ENCODE measurements around the gene DES.

Gene DES

DNA sequence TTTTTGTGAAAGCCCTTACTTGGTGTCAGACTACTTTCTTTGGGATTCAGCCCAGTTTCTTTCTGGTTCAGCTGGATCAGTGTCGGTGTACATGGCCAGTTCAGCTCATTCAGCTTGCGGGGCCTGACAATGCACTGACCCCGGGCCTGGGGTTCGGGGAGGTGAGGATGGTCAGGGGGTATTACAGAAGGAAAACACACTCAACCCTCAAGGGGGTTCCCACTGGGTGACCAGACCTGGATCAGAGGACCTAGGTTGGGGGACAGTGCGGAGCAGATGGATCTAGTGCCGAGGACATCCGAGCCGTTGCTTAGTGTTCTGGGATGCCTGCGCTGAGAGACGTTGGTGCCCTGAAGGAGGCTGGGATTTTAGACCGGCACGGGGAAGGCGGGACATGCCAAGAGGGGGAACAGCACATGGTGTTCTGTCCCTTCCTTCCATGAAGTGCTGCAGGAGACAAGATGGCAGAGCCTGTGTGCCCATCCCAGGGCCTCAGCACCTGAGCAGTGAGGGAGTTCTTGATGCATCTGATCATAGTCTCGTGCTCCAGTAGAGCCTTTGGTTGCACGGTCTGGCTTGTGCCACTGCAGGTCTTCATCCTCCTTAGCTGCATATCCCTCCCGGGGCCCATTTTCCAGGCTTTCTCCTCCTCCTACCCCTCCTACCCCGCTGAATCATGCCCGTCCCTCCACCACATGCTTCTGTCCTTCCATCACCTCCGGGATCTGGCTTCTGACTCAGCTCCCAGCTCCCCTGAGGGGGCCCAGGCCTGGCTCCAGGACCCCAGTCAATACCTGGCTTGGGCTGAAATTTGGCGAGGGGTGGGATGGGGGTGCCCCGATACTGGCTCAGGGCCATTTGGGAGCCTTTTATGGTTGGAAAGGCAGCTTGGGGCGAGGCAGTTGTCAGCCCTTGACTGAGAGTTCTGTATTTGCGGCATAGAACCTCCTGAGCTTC, 34.5 kb downstream of the DES start:
- no peaks in the 10 kb centered on the region for H3K9me3 Mint-ChIP-seq
- no peaks in the 10 kb centered on the region for H3K36me3 Mint-ChIP-seq (ENCODE audit: low read depth)
- H3K27ac Mint-ChIP-seq = no peak overlapping the region
- peaks cover 6% of the 10 kb centered on the region for H3K4me1 Mint-ChIP-seq (ENCODE audit: low read depth)
- peaks cover 53% of the 10 kb centered on the region for H3K27me3 Mint-ChIP-seq
- intact Hi-C loops (cut with micrococcal nuclease) = no loop called here
- H3K4me3 Mint-ChIP-seq = no peak overlapping the region

DNA sequence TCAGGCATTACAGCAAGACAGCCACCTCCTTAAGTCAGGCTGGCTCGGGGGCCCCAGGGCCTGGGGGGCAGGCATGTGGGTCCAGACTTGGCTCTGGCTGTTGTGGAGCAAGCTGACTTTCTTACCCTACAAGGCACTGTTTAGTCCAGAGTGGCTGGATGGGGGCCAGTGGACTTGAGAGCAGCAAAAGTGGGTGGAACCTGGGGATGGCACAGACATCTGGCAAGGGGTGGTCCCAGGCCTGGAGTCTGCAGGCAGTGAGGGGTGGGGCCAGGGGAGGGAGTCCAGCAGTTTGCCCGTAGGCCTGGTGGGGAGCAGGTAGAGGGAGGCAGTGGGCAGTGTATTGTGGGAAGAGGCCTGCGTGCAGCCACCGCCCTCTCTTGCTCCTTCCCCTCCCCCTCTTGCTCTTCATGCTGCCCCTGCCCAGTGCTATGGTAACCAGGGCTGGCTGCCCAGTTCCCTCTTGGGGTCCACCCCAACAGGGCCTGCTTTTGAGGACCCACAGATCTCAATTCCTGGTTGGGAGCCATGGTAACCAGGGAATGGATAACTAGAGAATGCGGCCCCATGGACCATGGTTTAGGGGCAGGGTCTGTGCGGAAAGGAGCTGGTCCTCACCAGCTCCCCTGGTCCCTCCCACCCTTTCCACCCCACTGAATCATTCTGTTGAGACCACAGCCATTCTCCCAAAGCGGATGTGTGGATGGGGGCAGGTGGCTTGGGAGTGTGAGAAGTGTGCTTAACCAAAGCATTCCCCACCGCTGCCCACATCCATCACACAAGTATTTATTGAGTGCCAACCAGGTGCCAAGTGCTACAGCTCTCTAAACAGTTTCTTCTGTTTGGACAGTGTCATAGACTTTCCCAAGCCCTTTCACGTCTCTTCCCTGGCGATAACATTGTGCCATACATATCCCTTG, 35.8 kb downstream of the DES start:
- Mint-ChIP-seq H3K36me3 (ENCODE audit: low read depth) (no peaks in the 10 kb centered on the region), H3K4me3 (no peak overlapping the region), H3K27ac (no peak overlapping the region), H3K27me3 (peaks cover 46% of the 10 kb centered on the region), H3K9me3 (no peaks in the 10 kb centered on the region), H3K4me1 (ENCODE audit: low read depth) (peaks cover 10% of the 10 kb centered on the region)
- intact Hi-C loops (cut with micrococcal nuclease) = no loop called here

DNA sequence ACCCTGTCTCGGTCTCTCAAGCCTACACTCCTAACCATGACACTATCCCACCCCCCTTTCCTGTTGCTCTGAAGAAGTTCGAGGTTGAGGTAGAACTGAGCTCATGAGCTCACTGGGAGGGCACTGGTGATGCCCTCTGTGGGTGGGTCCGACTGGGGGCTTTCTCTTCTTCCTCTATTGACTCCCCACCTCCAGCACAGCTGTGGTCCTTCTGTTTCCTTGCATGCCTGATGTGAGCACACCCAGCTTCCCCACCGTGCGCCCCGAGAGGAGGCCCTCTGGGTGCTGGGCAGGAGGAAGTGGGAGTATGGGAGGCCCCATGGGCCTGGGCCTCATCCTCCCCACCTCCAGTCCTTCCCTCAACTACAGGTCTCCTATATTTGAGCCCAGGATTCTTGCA, 37.4 kb downstream of the DES start:
- Mint-ChIP-seq H3K9me3 (no peaks in the 10 kb centered on the region), H3K4me3 (no peak overlapping the region), H3K4me1 (ENCODE audit: low read depth) (peaks cover 10% of the 10 kb centered on the region), H3K27me3 (peaks cover 33% of the 10 kb centered on the region), H3K27ac (no peak overlapping the region), H3K36me3 (ENCODE audit: low read depth) (no peaks in the 10 kb centered on the region)
- intact Hi-C loops (cut with micrococcal nuclease) = no loop called here

DNA sequence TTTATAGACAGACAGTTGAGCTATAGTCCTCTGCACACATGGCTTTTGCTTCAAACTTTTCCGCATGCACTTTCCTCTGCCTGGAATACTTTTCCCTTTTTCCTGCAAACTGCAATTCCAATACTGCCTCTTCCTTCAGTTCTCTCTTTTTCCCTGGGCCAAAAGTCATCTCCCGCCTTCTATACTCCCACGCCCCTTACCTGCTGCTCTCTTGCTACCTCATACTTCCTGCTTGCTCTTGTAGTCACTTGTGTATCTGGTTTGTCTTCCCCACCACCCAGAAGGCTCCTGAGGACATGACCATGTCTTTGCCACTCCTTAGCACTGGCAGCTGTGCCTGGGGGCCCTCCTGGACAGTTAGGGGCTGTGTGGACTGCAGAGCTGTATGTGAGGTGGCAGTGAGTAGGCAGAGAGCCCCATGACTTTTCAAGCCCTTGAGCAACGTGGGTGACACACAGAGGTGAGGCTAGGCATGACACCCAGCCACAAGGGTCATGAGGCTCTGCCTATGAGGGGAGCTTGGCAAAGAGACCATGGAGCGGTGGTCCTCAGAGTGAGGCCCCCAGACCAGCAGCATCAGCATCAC, 39.7 kb downstream of the DES start:
- H3K9me3 Mint-ChIP-seq = no peaks in the 10 kb centered on the region
- intact Hi-C loops (cut with micrococcal nuclease) = no loop called here
- H3K4me3 Mint-ChIP-seq = no peak overlapping the region
- H3K4me1 Mint-ChIP-seq (ENCODE audit: low read depth) = peaks cover 10% of the 10 kb centered on the region
- peaks cover 13% of the 10 kb centered on the region for H3K27me3 Mint-ChIP-seq
- no peaks in the 10 kb centered on the region for H3K36me3 Mint-ChIP-seq (ENCODE audit: low read depth)
- H3K27ac Mint-ChIP-seq = no peak overlapping the region

DNA sequence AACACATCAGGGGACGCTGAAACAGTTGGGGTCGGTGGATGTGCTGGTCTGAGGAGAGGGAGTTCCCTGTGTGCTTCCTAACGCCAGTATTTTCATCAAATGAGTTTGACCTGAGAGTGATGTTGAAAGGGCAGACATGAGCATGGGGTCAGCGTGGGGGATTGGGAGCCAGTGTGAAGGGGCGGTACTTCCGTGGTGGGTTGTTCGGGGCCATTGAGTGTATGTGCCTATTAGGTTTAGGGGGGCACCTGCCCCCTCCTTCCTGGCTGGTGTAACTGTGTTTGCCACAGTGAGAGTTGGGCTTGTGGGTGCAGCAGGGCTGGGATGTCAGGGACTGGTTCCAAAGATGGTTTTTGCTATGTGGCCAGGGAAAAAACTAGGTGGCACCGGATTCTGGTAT, 40.8 kb downstream of the DES start:
- H3K27ac Mint-ChIP-seq = no peak overlapping the region
- H3K9me3 Mint-ChIP-seq = no peaks in the 10 kb centered on the region
- peaks cover 8% of the 10 kb centered on the region for H3K27me3 Mint-ChIP-seq
- no peaks in the 10 kb centered on the region for H3K36me3 Mint-ChIP-seq (ENCODE audit: low read depth)
- intact Hi-C loops (cut with micrococcal nuclease) = loop anchor here (1.0 kb wide), 1 partner anchor 71 kb away; no protein-coding TSS in a partner anchor
- H3K4me1 Mint-ChIP-seq (ENCODE audit: low read depth) = peaks cover 10% of the 10 kb centered on the region
- no peak overlapping the region for H3K4me3 Mint-ChIP-seq

DNA sequence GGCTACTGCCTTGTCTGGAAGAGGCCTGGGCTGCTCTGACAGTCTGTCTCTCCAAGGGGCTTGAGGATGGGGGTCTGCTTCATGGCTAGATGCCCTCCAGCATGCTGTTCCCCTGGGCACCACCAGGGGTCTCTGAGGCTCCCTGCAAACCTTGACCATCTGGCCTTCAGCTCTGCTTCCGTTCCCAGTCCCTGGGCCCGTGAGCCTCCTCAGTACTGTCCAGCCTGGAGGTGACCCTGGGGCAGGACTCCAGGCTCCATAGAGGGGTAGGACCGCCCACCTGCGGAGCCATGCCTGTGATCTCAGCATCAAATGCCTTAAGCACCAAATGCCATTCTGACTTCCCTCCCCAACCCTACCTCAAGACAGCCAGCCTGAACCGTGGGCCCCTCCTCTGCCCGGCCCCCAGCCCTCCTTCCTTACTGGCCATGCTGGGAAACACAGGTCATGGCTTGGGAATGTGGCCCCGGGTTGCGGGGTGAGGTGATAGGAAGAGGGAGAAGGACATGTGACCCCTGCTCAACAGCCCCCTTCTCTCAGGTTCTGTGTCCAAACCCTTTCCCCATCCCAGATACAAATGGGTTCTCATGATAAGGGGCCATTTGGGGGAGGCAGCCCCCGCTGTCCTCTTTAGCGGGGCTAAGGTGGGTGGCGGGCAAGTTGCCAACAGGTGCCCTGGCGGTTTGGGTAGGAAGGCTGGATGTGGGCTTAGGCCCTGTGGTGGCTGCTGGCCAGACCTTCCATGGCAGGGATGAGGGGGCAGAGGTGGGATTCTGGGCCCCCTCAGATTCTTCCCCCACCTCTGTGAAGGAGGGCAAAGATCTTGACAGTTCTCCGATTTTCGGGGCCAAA, 41.5 kb downstream of the DES start:
- peaks cover 8% of the 10 kb centered on the region for H3K27me3 Mint-ChIP-seq
- intact Hi-C loops (cut with micrococcal nuclease) = loop anchor here (1.0 kb wide), 1 partner anchor 71 kb away; no protein-coding TSS in a partner anchor
- peaks cover 10% of the 10 kb centered on the region for H3K4me1 Mint-ChIP-seq (ENCODE audit: low read depth)

DNA sequence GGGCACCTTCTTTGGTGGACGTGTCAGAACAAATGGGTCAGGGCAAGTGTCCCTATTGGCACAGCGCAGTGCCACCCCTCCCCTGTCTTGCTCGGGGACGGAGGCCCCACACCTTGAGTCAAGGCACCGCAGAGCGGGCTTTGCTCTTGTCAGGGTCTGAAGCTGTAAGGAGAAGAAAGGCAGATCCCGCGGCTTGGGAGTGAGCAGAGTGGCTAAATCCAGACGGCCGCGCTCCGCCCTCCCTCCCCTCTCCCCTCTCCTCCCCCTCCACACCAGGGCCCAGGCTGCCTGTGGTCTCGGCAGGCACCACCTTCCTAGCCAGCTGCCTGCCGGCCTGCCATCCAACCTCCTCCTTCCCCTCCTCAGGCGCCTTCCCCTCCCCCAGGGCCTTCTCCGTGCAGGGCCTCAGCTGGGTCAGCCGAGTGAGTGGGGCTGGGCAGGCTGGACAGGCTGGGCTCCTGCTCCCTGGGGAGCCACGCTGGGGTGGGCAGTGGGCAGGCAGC, 42.3 kb downstream of the DES start:
- intact Hi-C loops (cut with micrococcal nuclease) = no loop called here
- H3K4me3 Mint-ChIP-seq = no peak overlapping the region
- H3K4me1 Mint-ChIP-seq (ENCODE audit: low read depth) = peaks cover 8% of the 10 kb centered on the region
- no peak overlapping the region for H3K27ac Mint-ChIP-seq
- no peaks in the 10 kb centered on the region for H3K9me3 Mint-ChIP-seq
- H3K27me3 Mint-ChIP-seq = peaks cover 8% of the 10 kb centered on the region
- no peaks in the 10 kb centered on the region for H3K36me3 Mint-ChIP-seq (ENCODE audit: low read depth)

More for the DNA sequence above, 41.5 kb downstream of the DES start:
- no peak overlapping the region for H3K4me3 Mint-ChIP-seq
- H3K27ac Mint-ChIP-seq = no peak overlapping the region
- no peaks in the 10 kb centered on the region for H3K36me3 Mint-ChIP-seq (ENCODE audit: low read depth)
- no peaks in the 10 kb centered on the region for H3K9me3 Mint-ChIP-seq

DNA sequence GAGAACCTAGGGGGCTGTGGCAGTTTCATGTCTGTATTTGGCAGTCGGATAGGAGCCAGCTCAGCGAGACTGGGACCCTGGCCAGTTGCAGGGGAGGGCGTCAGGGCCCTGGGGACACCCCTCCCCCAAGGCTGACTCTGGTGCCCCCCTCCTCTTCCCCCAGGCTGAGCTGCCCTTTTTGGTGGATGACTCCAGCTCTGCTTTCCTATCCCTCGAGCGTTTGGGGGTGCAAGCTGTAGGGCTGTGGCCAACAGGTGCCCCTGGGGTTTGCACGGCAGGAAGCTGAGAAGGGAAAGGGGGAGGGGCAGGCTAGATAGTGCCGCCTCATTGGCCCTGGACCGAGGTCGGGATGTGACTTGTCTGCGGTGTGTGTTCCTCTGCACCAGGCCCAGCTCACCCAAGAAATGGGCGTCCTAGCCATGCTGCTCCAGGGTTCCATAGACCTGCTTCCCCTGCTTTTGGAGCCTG, 42.9 kb downstream of the DES start:
- no peak overlapping the region for H3K4me3 Mint-ChIP-seq
- H3K4me1 Mint-ChIP-seq (ENCODE audit: low read depth) = peaks cover 4% of the 10 kb centered on the region
- no peaks in the 10 kb centered on the region for H3K9me3 Mint-ChIP-seq
- intact Hi-C loops (cut with micrococcal nuclease) = no loop called here
- H3K27me3 Mint-ChIP-seq = peaks cover 8% of the 10 kb centered on the region
- no peaks in the 10 kb centered on the region for H3K36me3 Mint-ChIP-seq (ENCODE audit: low read depth)
- H3K27ac Mint-ChIP-seq = no peak overlapping the region

DNA sequence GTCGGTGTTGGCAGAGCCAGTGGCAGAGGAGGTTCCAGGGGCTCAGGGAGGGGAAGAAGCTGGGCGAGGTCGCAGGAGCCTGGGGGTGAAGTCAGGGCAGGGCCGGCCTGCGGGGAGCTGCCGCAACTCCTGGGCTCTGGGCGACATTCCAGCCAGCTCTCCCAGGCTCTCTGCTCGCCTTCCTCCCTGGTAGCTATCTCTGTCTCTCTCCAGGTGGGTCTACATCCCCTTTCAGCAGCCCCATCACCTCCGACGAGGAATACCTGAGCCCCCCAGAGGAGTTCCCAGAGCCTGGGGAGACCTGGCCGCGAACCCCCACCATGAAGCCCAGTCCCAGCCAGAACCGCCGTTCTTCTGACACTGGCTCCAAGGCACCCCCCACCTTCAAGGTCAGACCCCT, 43.5 kb downstream of the DES start:
- Mint-ChIP-seq H3K27ac (no peak overlapping the region), H3K36me3 (ENCODE audit: low read depth) (no peaks in the 10 kb centered on the region), H3K4me3 (no peak overlapping the region)

DNA sequence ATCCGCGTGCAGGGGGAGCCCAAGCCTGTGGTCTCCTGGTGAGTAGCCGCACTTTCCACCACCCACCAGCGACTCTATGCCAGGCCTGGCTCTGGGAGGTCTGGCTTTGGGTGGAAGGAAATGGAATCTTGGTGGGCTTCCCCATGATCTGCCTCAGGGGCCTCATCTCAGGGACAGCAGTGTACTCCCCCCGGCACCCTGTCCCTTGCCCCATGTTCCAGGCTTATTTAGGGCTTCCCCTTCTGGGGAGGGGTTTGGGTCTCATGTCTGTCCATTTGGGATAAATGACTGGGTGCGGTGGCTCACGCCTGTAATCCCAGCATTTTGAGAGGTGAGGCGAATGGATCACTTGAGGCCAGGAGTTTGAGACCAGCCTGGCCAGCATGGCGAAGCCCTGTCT, 44.2 kb downstream of the DES start:
- intact Hi-C loops (cut with micrococcal nuclease) = no loop called here
- no peak overlapping the region for H3K27ac Mint-ChIP-seq
- peaks cover 8% of the 10 kb centered on the region for H3K27me3 Mint-ChIP-seq
- H3K36me3 Mint-ChIP-seq (ENCODE audit: low read depth) = no peaks in the 10 kb centered on the region
- no peaks in the 10 kb centered on the region for H3K9me3 Mint-ChIP-seq
- H3K4me1 Mint-ChIP-seq (ENCODE audit: low read depth) = peaks cover 4% of the 10 kb centered on the region
- no peak overlapping the region for H3K4me3 Mint-ChIP-seq

More for the DNA sequence above, 43.5 kb downstream of the DES start:
- peaks cover 4% of the 10 kb centered on the region for H3K4me1 Mint-ChIP-seq (ENCODE audit: low read depth)
- intact Hi-C loops (cut with micrococcal nuclease) = no loop called here
- H3K9me3 Mint-ChIP-seq = no peaks in the 10 kb centered on the region
- peaks cover 8% of the 10 kb centered on the region for H3K27me3 Mint-ChIP-seq

DNA sequence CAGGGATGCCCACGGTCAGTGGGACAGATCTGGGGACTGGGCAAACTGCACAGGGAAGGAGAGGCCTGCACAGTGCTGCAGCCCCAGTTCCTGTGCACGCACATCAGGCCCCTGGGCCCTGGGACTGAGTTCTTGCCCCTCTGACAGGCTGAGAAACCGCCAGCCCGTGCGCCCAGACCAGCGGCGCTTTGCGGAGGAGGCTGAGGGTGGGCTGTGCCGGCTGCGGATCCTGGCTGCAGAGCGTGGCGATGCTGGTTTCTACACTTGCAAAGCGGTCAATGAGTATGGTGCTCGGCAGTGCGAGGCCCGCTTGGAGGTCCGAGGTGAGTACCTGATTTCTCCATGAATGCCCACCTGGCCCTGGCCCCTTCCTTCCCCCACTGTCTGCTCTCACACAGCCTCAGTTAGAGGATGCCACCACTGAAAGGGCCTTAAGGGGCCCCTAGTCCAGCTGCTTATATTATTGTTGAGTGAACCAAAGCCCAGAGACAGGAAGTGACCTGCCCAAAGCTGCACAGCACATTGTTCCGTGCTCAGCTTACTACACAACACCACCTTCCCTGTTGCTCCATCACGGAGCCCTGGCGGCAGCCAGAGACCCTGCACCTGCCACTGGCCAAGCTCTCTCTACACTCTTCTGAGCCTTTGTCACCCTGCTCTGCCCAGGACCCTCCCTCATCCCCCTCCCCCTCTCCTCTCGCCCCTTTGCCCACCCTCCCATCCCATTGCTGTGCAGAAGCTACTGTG, 46.3 kb downstream of the DES start:
- intact Hi-C loops (cut with micrococcal nuclease) = no loop called here
- peaks cover 2% of the 10 kb centered on the region for H3K27me3 Mint-ChIP-seq

More for the DNA sequence above, 46.3 kb downstream of the DES start:
- Mint-ChIP-seq H3K4me3 (no peak overlapping the region), H3K4me1 (ENCODE audit: low read depth) (no peaks in the 10 kb centered on the region), H3K9me3 (no peaks in the 10 kb centered on the region), H3K27ac (no peak overlapping the region), H3K36me3 (ENCODE audit: low read depth) (no peaks in the 10 kb centered on the region)

Measured in dendritic cell treated with granulocyte-macrophage colony-stimulating factor and Interleukin-4, amounts not matched to agents 40 ng/mL and 50 ng/mL, for 4 days (primary cell).